Karpas-422 (cell line): ENCODE results near the gene NDUFA12. TPM values are rescaled to one million over a fixed set of nuclear protein-coding genes. Genes with fewer than 3 reads are reported as not detected.

Experiments
- DNase-seq: peaks from one replicate; pipeline ENCODE4 v3.0.0-alpha.2; 2015
- H2AFZ ChIP-seq: fragments of 200-600 bp; sonication (generic); 2 replicates; pipeline ENCODE4 v1.6.1; 2014; ENCODE audit warnings: antibody characterized with exemption, low read length, mixed read lengths
- H3K27ac ChIP-seq: fragments of 200-600 bp; sonication (generic); 2 replicates; pipeline ENCODE4 v1.5.1; 2014; ENCODE audit warnings: mild to moderate bottlenecking, low read length, moderate library complexity
- H3K27me3 ChIP-seq: fragments of 200-600 bp; sonication (generic); 2 replicates; pipeline ENCODE4 v1.6.1; 2014; ENCODE audit warnings: low read length, mixed read lengths
- H3K36me3 ChIP-seq: fragments of 200-600 bp; sonication (generic); 2 replicates; pipeline ENCODE4 v1.6.1; 2014; ENCODE audit warnings: low read length, mixed read lengths; ENCODE audit not compliant: insufficient read depth
- H3K4me1 ChIP-seq: fragments of 200-600 bp; sonication (generic); 2 replicates; pipeline ENCODE4 v1.6.1; 2014; ENCODE audit warnings: mild to moderate bottlenecking, low read length, mixed read lengths
- H3K4me2 ChIP-seq: fragments of 200-600 bp; sonication (generic); 2 replicates; pipeline ENCODE4 v1.6.1; 2014; ENCODE audit warnings: low read length, low read depth, mild to moderate bottlenecking; ENCODE audit not compliant: poor library complexity, severe bottlenecking
- H3K4me3 ChIP-seq: fragments of 200-600 bp; sonication (generic); 2 replicates; pipeline ENCODE4 v1.5.1; 2014; ENCODE audit warnings: mild to moderate bottlenecking, antibody characterized with exemption, low read length, mixed read lengths
- H3K79me2 ChIP-seq: fragments of 200-600 bp; sonication (generic); 2 replicates; pipeline ENCODE4 v1.6.1; 2014; ENCODE audit warnings: mild to moderate bottlenecking, low read length, mixed read lengths
- H3K9ac ChIP-seq: fragments of 200-600 bp; sonication (generic); 2 replicates; pipeline ENCODE4 v1.6.0; 2014; ENCODE audit warnings: low read length
- H3K9me2 ChIP-seq: fragments of 200-600 bp; sonication (generic), shearing (Covaris generic); replicated peaks from 2 replicates; pipeline ENCODE4 v1.6.0; 2014; ENCODE audit warnings: mild to moderate bottlenecking, low read length, moderate library complexity; ENCODE audit not compliant: insufficient read depth
- H3K9me3 ChIP-seq: fragments of 300-700, 200-600 bp; sonication (generic); 2 replicates; pipeline ENCODE4 v1.6.1; 2014; ENCODE audit warnings: low read length, mixed read lengths
- H4K20me1 ChIP-seq: fragments of 200-600 bp; sonication (generic); 2 replicates; pipeline ENCODE4 v1.6.1; 2014; ENCODE audit warnings: mild to moderate bottlenecking, antibody characterized with exemption, low read length, low read depth; ENCODE audit not compliant: insufficient read depth
- total RNA-seq: library from RNA; depleted of rRNA; stranded (reverse); fragments of >200 nt; shearing (Covaris generic); gene quantifications from 2 replicates; pipeline ENCODE4 v1.2.3, GENCODE V29; 2014; ENCODE audit warnings: low replicate concordance; rRNA removed

The NDUFA12 gene
- total RNA-seq, 1 experiment from 2014 or later, result 188 TPM

- Histone ChIP-seq H3K27me3 (no peaks in the 10 kb centered on the region), H3K9ac (no peak overlapping the region), H3K27ac (no peak overlapping the region), H3K36me3 (no peaks in the 10 kb centered on the region), H3K4me1 (no peaks in the 10 kb centered on the region), H4K20me1 (no peaks in the 10 kb centered on the region), H3K4me2 (no peak overlapping the region), H3K9me2 (no peaks in the 10 kb centered on the region), H3K4me3 (no peak overlapping the region), H3K79me2 (no peaks in the 10 kb centered on the region), H2AFZ (no peak overlapping the region), H3K9me3 (no peaks in the 10 kb centered on the region)
- no peak for DNase-seq
Measured at GRCh38 chr12:94930216-94930654, 73.3 kb downstream of the NDUFA12 start.

- Histone ChIP-seq H3K9me2 (no peaks in the 10 kb centered on the region), H3K36me3 (no peaks in the 10 kb centered on the region), H4K20me1 (no peaks in the 10 kb centered on the region), H3K9me3 (no peaks in the 10 kb centered on the region), H3K27me3 (no peaks in the 10 kb centered on the region), H3K79me2 (no peaks in the 10 kb centered on the region), H3K4me2 (no peak overlapping the region), H3K4me1 (no peaks in the 10 kb centered on the region), H3K27ac (no peak overlapping the region), H3K4me3 (no peak overlapping the region), H3K9ac (no peak overlapping the region), H2AFZ (no peak overlapping the region)
- DNase-seq, result no peak
Measured at GRCh38 chr12:94929780-94930179, 73.7 kb downstream of the NDUFA12 start.

- Histone ChIP-seq H4K20me1 (no peaks in the 10 kb centered on the region), H3K9ac (no peak overlapping the region), H3K4me1 (no peaks in the 10 kb centered on the region), H3K79me2 (no peaks in the 10 kb centered on the region), H3K4me2 (no peak overlapping the region), H3K9me2 (no peaks in the 10 kb centered on the region), H3K9me3 (no peaks in the 10 kb centered on the region), H3K27me3 (no peaks in the 10 kb centered on the region), H3K36me3 (no peaks in the 10 kb centered on the region), H3K27ac (no peak overlapping the region), H2AFZ (no peak overlapping the region), H3K4me3 (no peak overlapping the region)
- no peak for DNase-seq
Measured at GRCh38 chr12:94925729-94926128, 77.8 kb downstream of the NDUFA12 start.

- Histone ChIP-seq H3K4me1 (no peaks in the 10 kb centered on the region), H3K9me3 (no peaks in the 10 kb centered on the region), H4K20me1 (no peaks in the 10 kb centered on the region), H3K79me2 (no peaks in the 10 kb centered on the region), H3K9ac (no peak overlapping the region), H3K36me3 (no peaks in the 10 kb centered on the region), H3K4me2 (no peak overlapping the region), H3K4me3 (no peak overlapping the region), H3K27ac (no peak overlapping the region), H3K9me2 (no peaks in the 10 kb centered on the region), H3K27me3 (no peaks in the 10 kb centered on the region), H2AFZ (no peak overlapping the region)
- DNase-seq, result no peak
Measured at GRCh38 chr12:94925206-94925605, 78.3 kb downstream of the NDUFA12 start.

GRCh38 chr12:94922561-94922960, 80.9 kb downstream of the NDUFA12 start:
- no peaks in the 10 kb centered on the region for H4K20me1 ChIP-seq
- no peak overlapping the region for H3K9ac ChIP-seq
- no peaks in the 10 kb centered on the region for H3K27me3 ChIP-seq
- H3K27ac ChIP-seq, result no peak overlapping the region
- H3K4me1 ChIP-seq, result no peaks in the 10 kb centered on the region
- H3K36me3 ChIP-seq, result no peaks in the 10 kb centered on the region
- no peak for DNase-seq
- H3K4me3 ChIP-seq, result no peak overlapping the region
- H3K79me2 ChIP-seq, result no peaks in the 10 kb centered on the region
- H3K9me3 ChIP-seq, result no peaks in the 10 kb centered on the region
- no peak overlapping the region for H2AFZ ChIP-seq
- no peak overlapping the region for H3K4me2 ChIP-seq
- H3K9me2 ChIP-seq, result no peaks in the 10 kb centered on the region

Other genes starting within 250 kb of the NDUFA12 start
- 45.2 and 49.5 TPM in 2 replicates for gene NR2C1, start 69.9 kb upstream of the NDUFA12 start, total RNA-seq
- gene FGD6, start 213.8 kb upstream of the NDUFA12 start, total RNA-seq, result 42.2 and 42.5 TPM in 2 replicates
- gene VEZT, start 214.1 kb upstream of the NDUFA12 start, total RNA-seq, result 85.9 and 169 TPM in 2 replicates